ENCODE data around the gene PACS1. TPM values are rescaled to one million over a fixed set of nuclear protein-coding genes. Genes with fewer than 3 reads are reported as not detected.
"Not testable (repeated sequence)": the region's sequence is repeated elsewhere in the genome, so short reads cannot be mapped to it uniquely, and the experiment has no call there.

Gene PACS1
- total and polyA plus RNA-seq, 2 donors (not counting 1 experiment from before 2014, with no cell fraction given) = 25.9 to 28.5 TPM

DNA sequence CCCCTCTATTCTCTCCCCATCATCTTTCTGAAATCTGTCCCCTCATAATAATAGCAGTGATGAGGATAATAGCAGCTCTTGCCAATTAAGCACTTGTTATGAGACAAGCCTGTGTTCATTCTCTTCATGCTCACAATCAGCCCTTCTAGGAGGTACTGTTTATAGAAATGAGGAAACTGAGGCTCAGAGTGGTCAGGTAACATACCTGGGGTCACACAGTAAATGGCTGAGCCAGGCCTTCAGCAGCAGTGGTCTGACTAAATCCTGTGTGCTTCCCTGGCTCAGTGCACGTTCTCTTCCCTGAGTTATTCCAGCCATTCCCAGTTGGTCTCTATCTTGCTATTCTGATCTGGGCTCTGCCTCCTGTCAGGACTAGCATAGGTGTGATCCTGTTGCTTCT lies 204.1 kb downstream of the PACS1 start:
- H3K9me3 ChIP-seq (ENCODE audit: control insufficient read depth, insufficient read depth, low read depth, low read length) = no peaks in the 10 kb centered on the region
- no peak overlapping the region for H3K4me3 ChIP-seq (replicated peaks in 1 of 4; ENCODE audit: control extremely low read depth in 1 of 4, insufficient read depth in 1 of 4, low read depth in 3 of 4, low read length in 4 of 4)
- H3K4me2 ChIP-seq (ENCODE audit: extremely low read depth, insufficient read depth, low read length) = no peak overlapping the region
- no peak overlapping the region for H2AFZ ChIP-seq (ENCODE audit: low read length)
- no peak for DNase-seq (ENCODE audit: low read depth in 2 of 2)
- no peak overlapping the region for H3K27ac ChIP-seq (ENCODE audit: insufficient read depth, low read length)
- H3K4me1 ChIP-seq (ENCODE audit: control insufficient read depth, extremely low read depth, insufficient read depth, low read length) = peaks cover 3% of the 10 kb centered on the region
- no peak overlapping the region for H3K9ac ChIP-seq (ENCODE audit: insufficient read depth, low read length)
- H3K27me3 ChIP-seq (ENCODE audit: control insufficient read depth, insufficient read depth, low read length) = no peaks in the 10 kb centered on the region
- peaks cover 32% of the 10 kb centered on the region for H3K36me3 ChIP-seq (ENCODE audit: control insufficient read depth, insufficient read depth, low read length)
- no peak for TF ChIP-seq EZH2 (IDR thresholded peaks at IDR 0.05; ENCODE audit: low read length, missing control alignments)
- TF ChIP-seq, protein P1, sequence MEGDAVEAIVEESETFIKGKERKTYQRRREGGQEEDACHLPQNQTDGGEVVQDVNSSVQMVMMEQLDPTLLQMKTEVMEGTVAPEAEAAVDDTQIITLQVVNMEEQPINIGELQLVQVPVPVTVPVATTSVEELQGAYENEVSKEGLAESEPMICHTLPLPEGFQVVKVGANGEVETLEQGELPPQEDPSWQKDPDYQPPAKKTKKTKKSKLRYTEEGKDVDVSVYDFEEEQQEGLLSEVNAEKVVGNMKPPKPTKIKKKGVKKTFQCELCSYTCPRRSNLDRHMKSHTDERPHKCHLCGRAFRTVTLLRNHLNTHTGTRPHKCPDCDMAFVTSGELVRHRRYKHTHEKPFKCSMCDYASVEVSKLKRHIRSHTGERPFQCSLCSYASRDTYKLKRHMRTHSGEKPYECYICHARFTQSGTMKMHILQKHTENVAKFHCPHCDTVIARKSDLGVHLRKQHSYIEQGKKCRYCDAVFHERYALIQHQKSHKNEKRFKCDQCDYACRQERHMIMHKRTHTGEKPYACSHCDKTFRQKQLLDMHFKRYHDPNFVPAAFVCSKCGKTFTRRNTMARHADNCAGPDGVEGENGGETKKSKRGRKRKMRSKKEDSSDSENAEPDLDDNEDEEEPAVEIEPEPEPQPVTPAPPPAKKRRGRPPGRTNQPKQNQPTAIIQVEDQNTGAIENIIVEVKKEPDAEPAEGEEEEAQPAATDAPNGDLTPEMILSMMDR (conservative IDR thresholded peaks at IDR 0.05 in 1 of 2, IDR thresholded peaks at IDR 0.05 in 1 of 2; ENCODE audit: low read depth in 1 of 2, low read length in 2 of 2) = no peak
- H4K20me1 ChIP-seq (ENCODE audit: control insufficient read depth, extremely low read depth, insufficient read depth, low read length) = no peaks in the 10 kb centered on the region
- peaks cover 25% of the 10 kb centered on the region for H3K79me2 ChIP-seq (ENCODE audit: control insufficient read depth, insufficient read depth, low read length)

DNA sequence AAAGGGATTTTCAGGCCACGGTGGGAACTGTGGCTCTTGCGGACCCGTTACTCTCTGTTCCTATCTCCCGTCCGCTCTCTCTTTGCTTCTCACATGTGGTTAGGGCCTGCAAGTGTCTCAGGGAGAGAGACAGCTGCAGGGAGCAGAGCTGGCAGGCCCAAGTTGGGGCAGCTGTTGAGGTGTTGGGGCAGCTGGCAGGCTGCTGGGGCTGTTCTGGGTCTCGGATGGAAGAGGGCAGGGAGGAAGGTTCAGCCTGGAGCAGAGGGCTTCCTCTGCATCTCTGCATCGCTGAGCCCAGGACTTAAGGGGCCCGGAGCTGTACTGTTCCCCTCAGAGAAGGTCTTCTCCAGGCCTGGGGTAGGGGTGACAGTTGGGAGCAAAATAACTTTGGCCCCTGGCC lies 205.3 kb downstream of the PACS1 start:
- H3K27me3 ChIP-seq (ENCODE audit: control insufficient read depth, insufficient read depth, low read length) = no peaks in the 10 kb centered on the region
- H3K36me3 ChIP-seq (ENCODE audit: control insufficient read depth, insufficient read depth, low read length) = peaks cover 32% of the 10 kb centered on the region
- no peak overlapping the region for H3K4me2 ChIP-seq (ENCODE audit: extremely low read depth, insufficient read depth, low read length)
- no peak overlapping the region for H3K27ac ChIP-seq (ENCODE audit: insufficient read depth, low read length)
- DNase-seq (ENCODE audit: low read depth in 2 of 2) = no peak
- peaks cover 13% of the 10 kb centered on the region for H3K79me2 ChIP-seq (ENCODE audit: control insufficient read depth, insufficient read depth, low read length)
- H3K9ac ChIP-seq (ENCODE audit: insufficient read depth, low read length) = no peak overlapping the region
- TF ChIP-seq, protein P1 (conservative IDR thresholded peaks at IDR 0.05 in 1 of 2, IDR thresholded peaks at IDR 0.05 in 1 of 2; ENCODE audit: low read depth in 1 of 2, low read length in 2 of 2) = no peak
- TF ChIP-seq EZH2 (IDR thresholded peaks at IDR 0.05; ENCODE audit: low read length, missing control alignments) = no peak
- no peaks in the 10 kb centered on the region for H3K4me1 ChIP-seq (ENCODE audit: control insufficient read depth, extremely low read depth, insufficient read depth, low read length)
- H3K4me3 ChIP-seq (replicated peaks in 1 of 4; ENCODE audit: control extremely low read depth in 1 of 4, insufficient read depth in 1 of 4, low read depth in 3 of 4, low read length in 4 of 4) = no peak overlapping the region
- no peaks in the 10 kb centered on the region for H3K9me3 ChIP-seq (ENCODE audit: control insufficient read depth, insufficient read depth, low read depth, low read length)
- no peak overlapping the region for H2AFZ ChIP-seq (ENCODE audit: low read length)
- H4K20me1 ChIP-seq (ENCODE audit: control insufficient read depth, extremely low read depth, insufficient read depth, low read length) = no peaks in the 10 kb centered on the region

DNA sequence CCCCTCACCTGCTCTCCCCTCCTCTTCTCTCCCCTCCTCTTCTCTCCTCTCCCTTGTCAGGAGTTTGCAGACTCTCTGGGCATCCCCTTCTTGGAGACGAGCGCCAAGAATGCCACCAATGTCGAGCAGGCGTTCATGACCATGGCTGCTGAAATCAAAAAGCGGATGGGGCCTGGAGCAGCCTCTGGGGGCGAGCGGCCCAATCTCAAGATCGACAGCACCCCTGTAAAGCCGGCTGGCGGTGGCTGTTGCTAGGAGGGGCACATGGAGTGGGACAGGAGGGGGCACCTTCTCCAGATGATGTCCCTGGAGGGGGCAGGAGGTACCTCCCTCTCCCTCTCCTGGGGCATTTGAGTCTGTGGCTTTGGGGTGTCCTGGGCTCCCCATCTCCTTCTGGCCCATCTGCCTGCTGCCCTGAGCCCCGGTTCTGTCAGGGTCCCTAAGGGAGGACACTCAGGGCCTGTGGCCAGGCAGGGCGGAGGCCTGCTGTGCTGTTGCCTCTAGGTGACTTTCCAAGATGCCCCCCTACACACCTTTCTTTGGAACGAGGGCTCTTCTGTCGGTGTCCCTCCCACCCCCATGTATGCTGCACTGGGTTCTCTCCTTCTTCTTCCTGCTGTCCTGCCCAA lies 206.0 kb downstream of the PACS1 start:
- no peak for DNase-seq (ENCODE audit: low read depth in 2 of 2)
- peaks cover 6% of the 10 kb centered on the region for H3K79me2 ChIP-seq (ENCODE audit: control insufficient read depth, insufficient read depth, low read length)
- H3K4me2 ChIP-seq (ENCODE audit: extremely low read depth, insufficient read depth, low read length) = no peak overlapping the region
- H3K27me3 ChIP-seq (ENCODE audit: control insufficient read depth, insufficient read depth, low read length) = no peaks in the 10 kb centered on the region
- H3K27ac ChIP-seq (ENCODE audit: insufficient read depth, low read length) = no peak overlapping the region
- no peak for TF ChIP-seq EZH2 (IDR thresholded peaks at IDR 0.05; ENCODE audit: low read length, missing control alignments)
- TF ChIP-seq, protein P1 (conservative IDR thresholded peaks at IDR 0.05 in 1 of 2, IDR thresholded peaks at IDR 0.05 in 1 of 2; ENCODE audit: low read depth in 1 of 2, low read length in 2 of 2) = no peak
- peaks cover 1% of the 10 kb centered on the region for H4K20me1 ChIP-seq (ENCODE audit: control insufficient read depth, extremely low read depth, insufficient read depth, low read length)
- no peak overlapping the region for H3K4me3 ChIP-seq (replicated peaks in 1 of 4; ENCODE audit: control extremely low read depth in 1 of 4, insufficient read depth in 1 of 4, low read depth in 3 of 4, low read length in 4 of 4)
- peaks cover 32% of the 10 kb centered on the region for H3K36me3 ChIP-seq (ENCODE audit: control insufficient read depth, insufficient read depth, low read length)
- no peaks in the 10 kb centered on the region for H3K9me3 ChIP-seq (ENCODE audit: control insufficient read depth, insufficient read depth, low read depth, low read length)
- H2AFZ ChIP-seq (ENCODE audit: low read length) = no peak overlapping the region
- no peaks in the 10 kb centered on the region for H3K4me1 ChIP-seq (ENCODE audit: control insufficient read depth, extremely low read depth, insufficient read depth, low read length)
- no peak overlapping the region for H3K9ac ChIP-seq (ENCODE audit: insufficient read depth, low read length)

- not testable (repeated sequence) for H3K9ac ChIP-seq (ENCODE audit: insufficient read depth, low read length); H3K4me1 ChIP-seq (ENCODE audit: control insufficient read depth, extremely low read depth, insufficient read depth, low read length); H3K9me3 ChIP-seq (ENCODE audit: control insufficient read depth, insufficient read depth, low read depth, low read length); DNase-seq (ENCODE audit: low read depth in 2 of 2); H4K20me1 ChIP-seq (ENCODE audit: control insufficient read depth, extremely low read depth, insufficient read depth, low read length); H2AFZ ChIP-seq (ENCODE audit: low read length); H3K4me3 ChIP-seq (replicated peaks in 1 of 4; ENCODE audit: control extremely low read depth in 1 of 4, insufficient read depth in 1 of 4, low read depth in 3 of 4, low read length in 4 of 4); H3K4me2 ChIP-seq (ENCODE audit: extremely low read depth, insufficient read depth, low read length); H3K27me3 ChIP-seq (ENCODE audit: control insufficient read depth, insufficient read depth, low read length); H3K79me2 ChIP-seq (ENCODE audit: control insufficient read depth, insufficient read depth, low read length); H3K27ac ChIP-seq (ENCODE audit: insufficient read depth, low read length)
- H3K36me3 ChIP-seq (ENCODE audit: control insufficient read depth, insufficient read depth, low read length) = peaks cover 31% of the 10 kb centered on the region
Measured at GRCh38 chr11:66276619-66277018, 206.5 kb downstream of the PACS1 start.

GRCh38 chr11:66277064-66277463 lies 207.0 kb downstream of the PACS1 start:
- not testable (repeated sequence) for H3K4me1 ChIP-seq (ENCODE audit: control insufficient read depth, extremely low read depth, insufficient read depth, low read length); H3K27me3 ChIP-seq (ENCODE audit: control insufficient read depth, insufficient read depth, low read length); DNase-seq (ENCODE audit: low read depth in 2 of 2); H3K27ac ChIP-seq (ENCODE audit: insufficient read depth, low read length); H4K20me1 ChIP-seq (ENCODE audit: control insufficient read depth, extremely low read depth, insufficient read depth, low read length); H3K79me2 ChIP-seq (ENCODE audit: control insufficient read depth, insufficient read depth, low read length); H3K9ac ChIP-seq (ENCODE audit: insufficient read depth, low read length); H3K4me2 ChIP-seq (ENCODE audit: extremely low read depth, insufficient read depth, low read length); H3K4me3 ChIP-seq (replicated peaks in 1 of 4; ENCODE audit: control extremely low read depth in 1 of 4, insufficient read depth in 1 of 4, low read depth in 3 of 4, low read length in 4 of 4); H3K9me3 ChIP-seq (ENCODE audit: control insufficient read depth, insufficient read depth, low read depth, low read length); H2AFZ ChIP-seq (ENCODE audit: low read length)
- H3K36me3 ChIP-seq (ENCODE audit: control insufficient read depth, insufficient read depth, low read length) = peaks cover 27% of the 10 kb centered on the region

All from fibroblast of lung (primary cell).